NT2/D1 (cell line): Measurements from ENCODE around the gene RYR3.

Experiments used
- SUZ12 ChIP-seq: IDR thresholded peaks from 2 replicates; pipeline ENCODE4 v1.6.1; 2011; ENCODE audit not compliant: insufficient read length, insufficient read depth; ENCODE audit errors: extremely low read depth
- YY1 ChIP-seq: IDR thresholded peaks from 2 replicates; pipeline ENCODE4 v1.6.1; 2011; ENCODE audit not compliant: insufficient read length, insufficient read depth
- ZNF274 ChIP-seq: IDR thresholded peaks from 2 replicates; pipeline ENCODE4 v1.6.1; 2011; ENCODE audit warnings: mild to moderate bottlenecking, low read depth, low read length

DNA sequence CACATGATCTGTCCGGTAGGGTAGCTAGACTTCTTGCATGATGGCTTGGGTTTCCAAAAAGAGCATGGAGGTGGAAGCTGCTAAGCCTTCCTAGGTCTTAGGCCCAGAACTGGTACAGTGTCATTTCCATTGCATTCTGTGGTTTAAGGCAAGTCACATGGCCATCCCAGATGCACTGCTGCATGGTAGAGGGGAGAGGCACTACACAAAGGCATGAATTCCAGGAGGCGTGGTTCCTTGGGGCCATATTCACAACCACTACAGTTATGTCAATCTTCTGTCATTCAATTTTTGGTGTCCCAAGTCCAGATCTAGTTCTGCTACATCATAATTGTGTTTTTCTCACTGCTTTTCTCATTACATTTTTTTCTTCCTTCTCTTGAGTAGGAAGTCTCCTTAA lies 535.4 kb downstream of the RYR3 start:
- TF ChIP-seq SUZ12: no peak
- no peak for TF ChIP-seq ZNF274
- no peak for TF ChIP-seq YY1
